SIG-M5 (cell line): Measurements from ENCODE around the gene AK5.
A peak's percentile ranks its signal among the peaks of the same experiment; 100 is the strongest.

Source experiments
- DNase-seq: peaks from one replicate; lab custom pipeline; 2025; lab: John Stamatoyannopoulos, UW

AK5 gene

DNA sequence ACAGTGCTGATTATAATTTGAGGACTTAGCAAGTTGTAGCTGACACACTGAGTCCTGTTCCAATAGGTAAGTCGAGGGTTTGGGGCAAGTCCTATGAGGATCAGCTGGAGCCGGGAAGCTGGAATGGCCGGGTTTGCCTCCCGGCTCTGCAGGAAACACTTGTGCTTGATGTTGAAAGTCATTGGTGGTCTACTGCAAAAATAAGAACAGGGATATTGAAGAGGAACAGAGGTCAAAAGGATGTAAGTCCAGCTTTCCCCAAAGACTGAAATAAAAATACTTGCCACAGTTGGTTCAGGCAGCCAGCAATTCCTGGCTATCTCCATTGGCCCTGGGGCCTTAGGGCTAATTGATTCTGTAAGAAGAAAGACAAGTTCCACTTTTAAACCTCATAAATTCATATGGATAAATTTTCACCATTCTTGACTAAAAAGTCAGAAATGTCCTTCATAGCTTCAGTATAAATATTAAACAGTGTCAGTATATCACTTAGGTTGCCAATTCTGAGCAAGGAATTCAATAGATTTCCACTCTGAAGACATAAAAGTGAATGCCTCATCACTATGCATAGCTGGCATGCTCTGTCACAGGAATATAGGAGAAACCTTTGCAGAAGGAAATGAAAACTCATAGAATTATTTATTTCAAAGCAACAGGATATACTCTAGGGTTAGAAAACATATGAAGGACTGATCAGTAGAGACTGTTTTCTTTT lies 165.2 kb downstream of the AK5 start:
- DNase-seq: no peak

GRCh38 chr1:77447669-77448068 lies 165.8 kb downstream of the AK5 start:
- no peak for DNase-seq

- DNase-seq: no peak
Observed at GRCh38 chr1:77459881-77460280, 178.1 kb downstream of the AK5 start.

DNA sequence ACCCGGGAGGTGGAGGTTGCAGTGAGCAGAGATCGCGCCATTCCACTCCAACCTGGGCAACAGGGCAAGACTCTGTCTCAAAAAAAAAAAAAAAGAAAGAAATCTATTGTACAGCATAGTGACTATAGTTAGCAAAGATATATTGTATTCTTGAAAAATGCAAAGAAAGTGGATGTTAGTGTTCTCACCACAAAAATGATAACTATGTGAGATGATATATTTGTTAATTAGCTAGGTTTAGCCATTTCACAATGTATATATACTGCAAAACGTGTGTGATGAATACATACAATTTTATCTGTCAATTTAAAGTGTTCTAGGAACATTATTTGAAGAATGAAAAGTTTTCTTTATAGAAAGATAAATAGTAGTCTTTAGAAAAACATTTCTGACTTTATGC lies 179.9 kb downstream of the AK5 start:
- DNase-seq: no peak

GRCh38 chr1:77463216-77463615 lies 181.4 kb downstream of the AK5 start:
- no peak for DNase-seq

GRCh38 chr1:77465139-77465538 lies 183.3 kb downstream of the AK5 start:
- DNase-seq: no peak

DNA sequence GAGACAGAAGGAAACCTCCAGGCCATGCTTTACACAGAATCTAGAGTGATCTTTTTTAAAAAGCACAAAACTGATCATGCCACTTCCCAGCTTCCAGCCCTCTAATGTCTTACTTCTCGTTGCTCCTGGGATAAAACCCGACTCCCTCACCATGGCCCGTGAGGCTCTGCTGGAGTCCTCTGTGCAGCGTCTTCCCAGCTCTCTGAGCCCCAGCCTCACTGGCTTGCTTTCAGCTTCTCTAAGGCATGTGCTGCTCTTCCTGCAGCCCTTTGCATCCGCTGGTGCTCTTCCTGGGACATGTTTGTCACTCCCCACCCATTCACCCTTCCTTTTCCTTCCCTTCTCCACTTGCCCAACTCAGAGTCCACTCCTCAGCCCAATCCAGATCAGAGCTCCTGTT lies 184.1 kb downstream of the AK5 start:
- DNase-seq: no peak

- no peak for DNase-seq
Observed at GRCh38 chr1:77467021-77467595, 185.3 kb downstream of the AK5 start.

GRCh38 chr1:77467741-77468140 lies 185.9 kb downstream of the AK5 start:
- DNase-seq: no peak

GRCh38 chr1:77468257-77468948 lies 186.6 kb downstream of the AK5 start:
- no peak for DNase-seq

DNA sequence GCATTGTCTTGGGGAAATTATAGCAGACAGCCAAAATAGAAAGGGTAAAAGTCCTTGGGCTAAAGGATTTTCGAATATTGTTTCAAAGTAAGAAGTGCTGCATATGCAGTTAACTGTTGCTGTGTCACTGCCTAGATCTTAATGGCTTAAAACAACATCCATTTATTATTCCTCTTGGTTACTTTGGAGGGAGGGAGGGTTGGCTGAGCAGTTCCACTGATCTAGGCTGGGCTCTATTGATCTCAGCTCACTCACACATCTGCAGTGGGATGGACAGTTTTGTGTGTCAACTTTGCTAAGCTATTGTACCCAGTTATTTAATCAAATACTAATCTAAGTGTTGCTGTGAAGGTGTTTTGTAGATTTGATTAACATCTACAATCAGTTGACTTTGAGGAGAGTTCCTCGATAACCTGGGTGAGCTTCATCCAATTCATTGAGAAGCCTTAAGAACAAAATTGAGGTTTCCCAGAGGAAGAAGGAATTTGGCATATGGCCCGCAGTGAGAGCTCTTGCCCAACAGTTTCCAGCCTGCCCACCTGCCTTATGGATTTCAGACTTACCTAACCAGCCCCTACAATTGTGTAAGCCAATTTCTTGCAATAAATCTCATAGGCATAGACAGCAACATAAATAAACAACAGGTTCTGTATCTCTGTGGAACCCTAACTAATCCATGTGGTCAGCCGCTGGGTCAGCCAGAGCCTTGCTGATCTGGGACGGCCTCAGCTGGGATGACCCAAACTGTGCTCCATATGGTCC lies 187.3 kb downstream of the AK5 start:
- DNase-seq: no peak

DNA sequence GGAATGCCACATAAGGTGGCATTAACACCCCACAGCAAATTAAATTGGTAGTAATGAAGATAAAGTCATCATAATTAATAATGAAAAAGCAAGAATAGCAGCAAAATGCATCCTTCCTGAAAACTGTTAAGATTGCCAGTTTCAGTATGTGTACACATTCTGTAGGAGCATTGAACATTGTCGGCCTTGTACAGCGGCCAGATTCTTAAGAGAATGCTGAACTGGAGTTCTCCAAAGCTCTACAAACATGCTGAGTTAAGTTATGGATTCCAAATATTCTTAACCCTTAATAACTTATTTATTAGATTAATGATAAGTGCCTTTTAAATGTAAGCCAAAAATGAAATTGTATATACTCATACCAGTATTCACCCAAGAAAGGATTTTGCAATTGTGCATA lies 189.9 kb downstream of the AK5 start:
- DNase-seq: no peak

DNA sequence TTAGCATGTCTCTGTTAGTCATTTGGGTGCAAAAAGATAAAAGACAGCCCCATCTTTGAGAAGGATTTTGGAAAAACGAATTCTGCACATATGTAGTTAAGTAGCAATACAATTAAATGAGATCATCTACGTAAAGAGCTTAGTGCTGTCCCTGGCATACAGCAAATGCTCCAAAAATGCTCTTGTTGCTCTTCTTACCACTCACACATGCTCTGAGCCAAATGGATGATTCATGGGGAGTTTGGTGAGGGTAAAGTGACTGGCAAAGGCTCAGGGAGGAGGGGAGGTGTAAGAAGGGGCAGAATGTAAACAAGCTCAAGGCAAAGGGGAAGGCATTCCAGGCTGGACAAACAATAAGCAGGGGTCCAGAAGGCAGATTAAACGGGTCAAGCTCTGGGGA lies 191.9 kb downstream of the AK5 start:
- DNase-seq: no peak

DNA sequence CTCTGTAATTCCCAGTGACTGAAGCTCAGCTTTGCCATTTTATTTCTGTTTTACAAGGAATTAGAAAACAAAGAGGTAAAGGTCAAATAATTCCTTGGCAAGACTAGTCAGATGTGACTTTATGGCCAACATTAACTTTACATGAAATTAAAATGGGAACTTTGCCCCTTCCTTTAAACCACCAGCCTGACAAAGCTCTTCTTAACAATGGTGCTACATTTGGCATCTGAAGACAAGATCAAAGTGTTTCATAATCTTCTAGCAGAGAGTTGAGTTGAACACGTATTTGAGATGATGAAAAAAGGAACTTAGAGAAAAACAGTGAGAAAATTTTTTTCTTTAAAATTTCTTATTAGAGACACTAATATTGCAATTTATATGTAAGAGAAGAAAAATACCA lies 193.8 kb downstream of the AK5 start:
- no peak for DNase-seq

DNA sequence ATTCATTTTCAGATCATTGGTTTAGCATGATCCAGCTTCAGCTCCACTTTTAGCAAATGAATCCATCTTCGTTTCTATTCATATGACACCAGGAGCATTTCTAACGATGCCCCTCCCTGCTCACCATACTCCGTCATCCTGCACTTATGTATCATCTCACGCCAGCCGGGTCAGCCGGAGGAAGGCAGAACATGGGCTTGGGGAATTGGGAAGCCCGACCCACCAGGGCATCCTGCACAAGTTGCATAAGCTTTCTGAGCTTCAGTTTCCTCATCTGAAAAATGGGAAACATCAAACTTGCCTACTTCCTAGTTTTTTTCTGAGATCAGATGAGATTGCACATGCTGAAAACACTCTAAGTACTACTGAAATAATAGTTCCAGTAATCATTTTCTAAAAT lies 194.7 kb downstream of the AK5 start:
- no peak for DNase-seq

- no peak for DNase-seq
Observed at GRCh38 chr1:77484334-77484733, 202.5 kb downstream of the AK5 start.

GRCh38 chr1:77484926-77485325 lies 203.1 kb downstream of the AK5 start:
- DNase-seq: no peak

- no peak for DNase-seq
Observed at GRCh38 chr1:77487631-77488030, 205.8 kb downstream of the AK5 start.

DNA sequence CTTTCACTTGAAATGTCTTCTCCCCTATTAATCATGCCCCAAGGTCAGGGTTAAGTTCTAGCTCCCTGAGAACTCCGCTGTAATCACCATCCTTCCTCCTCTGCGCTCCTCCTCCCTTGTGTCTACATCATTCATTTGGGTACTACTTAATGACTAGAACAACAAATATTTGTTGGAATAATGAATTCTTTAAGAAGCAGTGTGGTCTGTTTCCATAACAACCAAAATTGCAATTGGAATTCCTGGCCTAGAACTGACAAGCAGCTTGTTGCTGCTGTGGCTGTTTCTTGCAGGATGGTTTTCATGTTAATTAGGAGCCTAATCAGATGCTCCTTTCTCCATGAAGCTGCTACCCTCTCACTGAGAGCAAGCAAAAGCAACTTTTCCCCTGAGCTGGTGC lies 208.1 kb downstream of the AK5 start:
- no peak for DNase-seq

GRCh38 chr1:77494026-77494425 lies 212.2 kb downstream of the AK5 start:
- no peak for DNase-seq

GRCh38 chr1:77498918-77499317 lies 217.1 kb downstream of the AK5 start:
- DNase-seq: no peak

DNA sequence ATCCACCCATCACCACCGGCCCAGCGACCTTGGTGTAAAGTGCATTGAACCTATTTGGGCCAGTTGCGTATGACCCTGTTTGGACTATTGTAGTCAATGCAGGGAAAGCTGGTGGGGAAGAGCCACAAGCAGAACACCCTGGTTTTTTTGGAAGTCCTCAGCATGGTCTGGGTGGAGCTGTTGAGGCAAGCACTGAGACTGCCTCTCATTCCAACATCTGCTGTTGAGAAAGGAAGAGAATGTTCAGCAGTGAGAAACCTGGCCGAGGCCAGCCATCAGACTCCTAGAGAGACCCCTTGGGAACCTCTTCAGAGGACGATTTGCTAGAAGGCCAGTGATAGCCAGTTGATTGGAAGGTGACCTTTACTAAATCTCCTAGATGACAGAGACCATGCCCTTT lies 217.6 kb downstream of the AK5 start:
- no peak for DNase-seq

- peak; percentile 42 for DNase-seq
Observed at GRCh38 chr1:77504986-77505385, 223.2 kb downstream of the AK5 start.
